GM18502 (cell line): ENCODE data around the gene FCSK.

Source experiments
- ATAC-seq: cut with Tn5 transposase; IDR thresholded peaks from one replicate; pipeline ENCODE4 v1.9.1; 2021; ENCODE audit warnings: mild to moderate bottlenecking; ENCODE audit not compliant: unreplicated experiment, poor library complexity

FCSK gene

DNA sequence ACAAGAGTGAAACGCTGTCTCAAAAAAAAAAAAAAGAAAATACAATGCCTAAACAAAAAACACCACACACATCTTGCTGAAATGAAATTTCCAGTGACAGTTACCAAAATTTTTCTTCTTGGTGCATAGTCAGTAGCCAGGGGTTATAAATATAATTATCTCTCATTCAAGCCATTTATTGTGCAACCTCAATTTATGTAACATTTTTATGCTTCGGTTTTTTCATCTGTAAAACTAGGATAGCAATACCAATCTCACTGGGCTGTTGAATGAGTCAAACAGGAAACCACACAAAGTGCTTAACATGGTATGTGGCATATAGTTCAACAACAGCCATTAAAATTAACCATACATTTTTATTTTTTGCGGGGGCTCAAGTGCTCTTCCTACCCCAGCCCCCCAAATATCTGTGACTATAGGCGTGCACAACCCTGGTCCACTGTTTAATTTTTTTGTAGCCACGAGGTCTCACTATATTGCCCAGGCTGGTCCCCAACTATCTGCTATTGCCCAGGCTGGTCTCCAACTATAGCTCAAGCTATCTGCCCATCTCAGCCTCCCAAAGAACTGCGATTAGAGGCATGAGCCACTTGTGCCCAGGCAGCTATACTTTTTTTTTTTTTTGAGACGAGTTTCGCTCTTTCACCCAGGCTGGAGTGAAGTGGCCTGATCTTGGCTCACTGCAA lies 66.4 kb downstream of the FCSK start:
- ATAC-seq, result no peak

DNA sequence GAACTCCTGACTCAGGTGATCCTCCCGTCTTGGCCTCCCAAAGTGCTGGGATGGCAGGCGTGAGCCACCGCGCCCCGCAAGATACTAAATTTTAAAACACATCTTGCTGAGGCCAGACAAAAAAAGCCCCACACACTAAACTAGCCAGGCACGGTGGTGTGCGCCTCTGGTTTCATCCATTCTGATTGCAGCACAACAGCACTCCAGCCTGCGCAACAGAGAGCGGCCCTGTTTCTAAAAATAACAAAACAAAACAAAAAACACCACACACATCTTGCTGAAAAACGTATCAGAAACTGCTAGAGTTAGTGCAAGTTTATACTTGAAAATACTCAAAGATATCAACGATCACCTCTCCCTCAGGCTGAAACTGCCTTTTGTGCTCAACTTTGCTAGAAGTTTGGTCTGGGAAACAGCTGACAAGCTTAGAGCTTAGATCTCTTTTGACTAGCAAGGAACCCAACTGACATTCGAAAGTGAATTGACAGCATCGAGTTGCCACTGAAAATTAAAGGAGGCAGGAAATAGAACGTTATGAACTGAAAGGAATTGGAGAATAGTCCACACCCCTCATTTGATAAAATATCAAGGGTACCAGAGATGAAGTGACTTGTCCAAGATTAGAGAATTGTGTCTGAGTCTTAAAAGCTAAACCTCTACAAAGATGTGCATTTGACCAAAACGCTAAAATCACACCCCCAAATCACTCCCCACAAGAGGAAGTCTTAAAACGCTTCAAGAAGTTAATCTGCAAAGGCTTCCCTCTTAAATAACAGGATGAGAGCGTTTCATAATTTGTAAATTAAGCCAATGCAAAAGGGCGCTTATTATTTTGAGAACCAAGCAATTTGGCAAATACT lies 68.1 kb downstream of the FCSK start:
- no peak for ATAC-seq

GRCh38 chr16:70523076-70523742 lies 68.8 kb downstream of the FCSK start, which contains the start of gene COG4:
COG4 (minus strand) TSS chr16:70523554; CDS start chr16:70523543, 11 bp downstream.
- peak; percentile 66 for ATAC-seq

DNA sequence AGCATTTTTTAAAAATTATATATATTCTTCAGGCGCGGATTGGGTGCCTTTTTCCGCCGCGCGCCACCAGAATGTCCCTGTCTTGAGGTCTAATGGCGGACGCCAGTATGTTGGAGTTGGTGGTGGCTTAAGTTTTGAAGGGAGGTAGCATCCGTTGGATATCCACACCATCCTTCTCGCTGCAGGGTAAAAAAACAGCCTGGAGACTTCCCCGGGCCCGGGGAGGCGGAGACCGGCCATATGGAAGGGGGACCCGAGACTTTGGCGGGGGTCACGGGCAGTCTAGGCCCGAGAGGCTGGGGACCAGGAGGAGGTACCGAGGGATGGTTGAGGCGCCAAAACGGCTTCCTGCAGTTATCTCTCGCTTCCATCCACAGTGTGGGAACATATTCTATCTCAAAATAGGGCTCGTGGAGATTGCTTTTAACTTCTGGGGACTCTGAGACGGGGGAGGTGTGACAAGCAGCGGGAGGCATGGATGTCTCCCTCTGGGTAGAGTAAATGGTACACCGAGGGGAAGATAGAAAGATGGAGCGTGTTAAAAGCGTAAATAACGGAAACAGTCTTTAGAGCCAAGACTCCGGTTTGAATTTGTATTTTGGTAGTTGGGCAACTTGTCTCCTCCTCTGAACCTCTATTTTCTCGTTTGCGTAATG lies 69.5 kb downstream of the FCSK start, which contains the start of gene SF3B3:
TSS of gene SF3B3 (plus strand) at position 74 of the 656 bp plus-strand sequence. CDS start 2,841 bp downstream, outside the sequence.
- ATAC-seq, result peak; percentile 49

DNA sequence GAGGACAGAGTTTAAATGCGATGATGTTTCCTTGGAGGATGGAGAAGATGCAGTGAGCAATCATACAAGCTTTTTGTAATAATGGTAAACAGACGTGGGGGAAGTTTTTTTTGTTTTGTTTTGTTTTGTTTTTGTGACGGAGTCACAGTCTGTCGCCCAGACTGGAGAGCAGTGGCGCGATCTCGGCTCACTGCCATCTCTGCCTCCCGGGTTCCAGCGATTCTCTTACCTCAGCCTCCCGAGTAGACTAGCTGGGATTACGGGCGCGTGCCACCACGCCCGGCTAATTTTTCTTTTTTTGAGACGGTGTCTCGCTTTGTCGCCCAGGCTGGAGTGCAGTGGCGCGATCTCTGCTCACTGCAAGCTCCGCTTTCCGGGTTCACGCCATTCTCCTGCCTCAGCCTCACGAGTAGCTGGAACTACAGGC lies 70.0 kb downstream of the FCSK start:
- peak; percentile 15 for ATAC-seq

DNA sequence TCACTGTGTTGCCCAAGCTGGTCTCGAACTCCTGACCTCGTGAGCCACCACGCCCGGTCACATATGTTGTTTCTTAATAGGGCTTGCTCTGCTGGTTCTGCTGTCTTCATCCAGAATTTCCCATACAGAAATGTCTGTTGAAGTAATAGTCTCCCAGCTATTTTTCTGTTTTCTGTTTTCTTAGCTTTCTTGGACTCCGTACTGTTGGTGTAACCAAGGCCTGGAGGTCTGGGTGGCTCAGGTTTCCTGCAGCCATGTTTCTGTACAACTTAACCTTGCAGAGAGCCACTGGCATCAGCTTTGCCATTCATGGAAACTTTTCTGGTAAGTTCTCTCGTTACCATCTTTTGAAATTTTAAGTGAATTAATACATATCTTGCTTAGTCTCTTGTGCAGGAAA lies 72.0 kb downstream of the FCSK start:
- ATAC-seq, result no peak

GRCh38 chr16:70527315-70527996 lies 73.1 kb downstream of the FCSK start:
- no peak for ATAC-seq

DNA sequence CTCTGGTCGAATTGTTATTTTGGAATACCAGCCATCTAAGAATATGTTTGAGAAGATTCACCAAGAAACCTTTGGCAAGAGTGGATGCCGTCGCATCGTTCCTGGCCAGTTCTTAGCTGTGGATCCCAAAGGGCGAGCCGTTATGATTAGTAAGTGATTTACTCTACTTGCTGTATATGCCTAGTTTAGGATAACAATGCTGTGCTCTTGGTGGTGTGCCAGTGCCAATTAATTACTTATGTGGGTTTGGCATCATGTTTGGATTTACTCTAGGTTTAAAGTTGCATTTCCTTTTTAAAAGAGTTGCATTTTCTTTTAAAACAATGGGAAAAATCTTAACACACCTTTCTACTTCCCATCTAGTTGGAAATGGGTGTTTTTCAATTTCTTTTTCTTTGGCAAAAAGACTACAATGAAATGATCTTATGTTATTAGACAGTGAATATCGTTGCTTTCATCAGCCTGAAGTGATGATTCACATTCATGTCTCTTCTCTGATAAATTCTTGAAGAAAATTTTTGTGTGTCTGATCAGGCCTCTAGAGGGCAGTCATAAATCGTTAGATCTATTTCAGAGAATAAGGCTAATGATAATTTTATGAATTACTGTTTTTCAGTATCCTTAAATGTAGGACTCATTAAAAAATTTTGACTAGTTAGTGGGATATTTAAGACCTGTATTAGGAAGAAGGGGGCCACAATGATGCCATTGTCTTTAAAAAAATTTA lies 74.8 kb downstream of the FCSK start:
- ATAC-seq, result no peak
